HG03558 (cell line): Measurements from ENCODE around the gene MGAT5B.

Experiments
- ATAC-seq: cut with Tn5 transposase; IDR thresholded peaks from one replicate; pipeline ENCODE4 v1.9.1; 2021; ENCODE audit warnings: moderate number of reproducible peaks; ENCODE audit not compliant: unreplicated experiment; ENCODE audit errors: extremely low read depth

Gene MGAT5B

GRCh38 chr17:76873856-76874255 lies 5.7 kb downstream of the MGAT5B start:
- no peak for ATAC-seq

DNA sequence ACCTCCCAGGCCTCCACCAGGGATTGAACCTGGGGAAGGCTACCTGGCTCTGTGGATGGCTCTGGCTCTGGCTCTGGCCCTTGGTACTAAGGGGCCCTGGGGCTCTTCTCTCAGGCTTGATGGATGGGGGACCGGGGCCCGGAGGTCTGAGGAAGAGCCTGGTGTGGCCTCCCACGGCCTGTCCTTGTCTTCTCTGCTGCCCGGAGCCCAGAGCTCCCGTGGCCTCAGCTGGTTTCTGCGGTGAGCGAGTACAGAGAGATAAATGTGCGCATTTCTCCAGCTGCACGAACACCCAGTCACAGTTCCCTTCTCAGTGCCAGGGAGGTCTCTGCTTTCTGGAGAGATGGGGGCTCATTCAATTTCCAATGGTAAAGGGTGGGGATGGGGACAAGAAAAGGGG lies 9.2 kb downstream of the MGAT5B start:
- ATAC-seq: no peak

- ATAC-seq: no peak
Measured at GRCh38 chr17:76878568-76878967, 10.4 kb downstream of the MGAT5B start.

GRCh38 chr17:76879254-76879653 lies 11.1 kb downstream of the MGAT5B start:
- no peak for ATAC-seq

- ATAC-seq: no peak
Measured at GRCh38 chr17:76879691-76880090, 11.5 kb downstream of the MGAT5B start.

DNA sequence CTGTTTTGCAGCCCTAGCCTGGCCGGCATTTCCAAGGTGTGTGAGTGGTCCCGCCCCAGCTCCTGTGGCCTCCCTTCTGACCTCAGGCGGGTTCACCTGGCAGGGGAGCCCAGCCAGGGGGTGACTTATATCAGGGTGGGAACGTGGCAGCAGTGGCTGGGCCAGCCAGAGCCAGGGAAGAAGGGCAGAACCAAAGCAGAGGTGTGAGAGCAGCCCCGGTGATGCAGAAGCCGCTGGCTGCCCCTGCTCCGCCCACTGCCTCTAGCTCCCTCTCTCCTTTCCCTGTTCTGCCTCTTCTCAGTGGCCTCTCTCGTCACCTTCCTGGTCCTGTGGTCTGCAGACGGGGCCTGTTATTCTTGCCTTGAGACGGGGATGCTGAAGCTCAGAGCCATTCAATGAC lies 12.1 kb downstream of the MGAT5B start:
- no peak for ATAC-seq

DNA sequence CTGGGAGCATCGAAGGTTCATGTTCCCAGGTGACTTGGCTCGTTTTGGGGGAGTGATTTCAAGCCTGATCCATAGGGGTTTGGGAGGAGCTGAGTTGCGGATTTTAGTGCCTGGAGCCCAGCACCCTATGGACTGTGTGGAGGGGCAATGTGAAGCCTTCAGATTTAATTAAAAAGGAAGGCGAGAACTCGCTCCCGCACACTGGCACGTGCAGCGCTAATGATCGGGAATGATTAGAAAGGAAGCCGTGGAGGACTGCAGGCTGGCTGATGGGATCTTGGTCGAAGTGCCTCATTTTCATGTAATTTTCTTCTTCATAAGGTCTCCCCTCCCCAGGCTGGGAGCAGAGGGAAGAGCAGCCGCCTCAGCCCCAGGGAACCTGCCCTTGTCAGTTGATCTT lies 12.8 kb downstream of the MGAT5B start:
- ATAC-seq: no peak

- no peak for ATAC-seq
Measured at GRCh38 chr17:76881408-76881807, 13.2 kb downstream of the MGAT5B start.

DNA sequence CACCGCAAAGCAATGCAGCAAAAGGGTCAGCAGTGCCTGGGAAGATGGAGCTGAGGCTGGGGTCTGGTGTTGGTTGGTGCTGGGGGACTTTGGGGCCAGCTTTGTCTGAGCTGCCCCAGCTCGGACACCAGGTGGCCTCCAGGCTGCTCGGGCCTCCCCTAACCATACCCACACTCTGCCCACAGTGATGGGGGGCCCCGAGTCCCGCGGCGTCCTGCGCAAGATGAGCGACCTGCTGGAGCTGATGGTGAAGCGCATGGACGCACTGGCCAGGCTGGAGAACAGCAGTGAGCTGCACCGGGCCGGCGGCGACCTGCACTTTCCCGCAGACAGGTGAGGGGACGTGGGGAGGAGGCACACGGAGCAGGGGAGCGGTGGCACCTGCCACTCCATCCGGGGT lies 13.8 kb downstream of the MGAT5B start:
- ATAC-seq: no peak

DNA sequence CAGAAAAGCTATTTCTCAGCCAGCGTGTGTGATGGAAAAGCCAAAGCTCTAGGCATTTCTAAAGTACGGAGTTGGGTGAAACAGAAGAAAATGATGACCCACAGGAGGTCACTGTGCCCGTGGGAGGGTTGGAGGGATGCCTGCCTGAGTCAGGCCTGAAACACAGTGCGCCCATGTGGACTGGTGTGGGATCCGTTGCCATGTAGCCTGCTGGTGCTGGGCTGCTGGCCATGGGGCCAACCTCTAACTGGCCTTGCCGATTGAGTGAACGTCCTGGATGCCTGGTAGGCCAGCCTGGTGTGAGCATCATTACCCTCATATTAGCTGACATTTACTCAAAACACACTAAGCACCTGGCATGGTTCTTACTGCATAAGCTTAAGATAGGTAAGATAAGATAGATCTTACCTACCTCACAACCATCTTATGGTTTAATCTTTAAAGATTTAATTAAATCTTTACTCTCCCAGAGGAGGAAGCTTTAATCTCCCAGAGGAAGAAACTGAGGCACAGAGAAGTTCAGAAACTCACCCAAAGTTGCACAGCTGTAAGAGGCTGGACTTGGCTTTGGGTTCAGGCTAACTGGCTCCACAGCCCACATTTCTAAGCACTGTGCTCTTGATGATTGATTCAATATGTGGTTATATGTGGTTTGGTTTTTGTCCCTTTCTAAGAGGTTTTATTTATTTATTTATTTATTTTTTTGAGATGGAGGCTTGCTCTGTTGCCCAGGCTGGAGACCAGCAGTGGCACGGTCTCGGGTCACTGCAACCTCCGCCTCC lies 15.7 kb downstream of the MGAT5B start:
- ATAC-seq: no peak

DNA sequence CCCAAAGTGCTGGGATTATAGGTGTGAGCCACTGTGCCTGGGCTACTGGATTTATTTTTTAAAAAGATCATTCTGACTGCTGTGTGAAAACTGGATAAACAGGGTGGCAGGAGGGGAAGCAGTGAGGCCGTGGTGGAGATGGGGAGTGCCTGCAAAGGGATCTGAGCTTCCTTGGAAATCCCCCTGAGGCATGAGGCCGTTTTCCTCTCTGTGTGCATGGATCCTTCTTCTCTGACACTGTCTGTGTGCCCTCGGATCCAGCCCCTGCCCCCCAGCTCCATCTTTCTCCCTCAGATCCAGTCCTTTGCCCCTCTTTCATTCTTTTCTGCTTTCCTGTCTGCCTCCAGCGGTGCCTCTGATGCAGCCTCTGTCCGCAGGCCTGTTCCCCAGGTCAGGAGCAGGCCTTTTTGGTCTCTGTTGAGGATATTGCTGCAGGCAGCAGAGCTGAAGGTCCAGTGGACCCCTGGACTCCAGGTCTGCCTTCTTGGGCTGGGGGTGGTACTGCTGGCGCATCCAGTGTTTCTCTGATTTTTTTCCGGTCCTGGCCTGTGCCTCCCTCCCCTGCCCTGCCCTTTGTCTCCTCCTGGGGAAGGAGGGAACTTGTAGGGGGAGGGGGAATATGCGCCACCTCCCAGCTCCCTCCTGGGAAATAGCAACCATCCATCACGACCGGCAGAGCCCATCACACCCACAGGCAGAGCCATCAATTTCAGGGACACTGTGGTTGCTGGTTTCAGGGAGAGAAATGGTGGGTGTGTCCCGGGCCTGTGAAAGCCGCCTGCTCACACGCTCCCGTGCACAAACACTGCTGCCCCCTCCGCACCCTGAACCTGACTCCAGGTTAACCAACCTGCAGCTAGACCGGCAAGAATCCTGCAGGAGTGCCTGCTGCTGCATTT lies 17.0 kb downstream of the MGAT5B start:
- ATAC-seq: no peak

- ATAC-seq: no peak
Measured at GRCh38 chr17:76885894-76886290, 17.7 kb downstream of the MGAT5B start.

DNA sequence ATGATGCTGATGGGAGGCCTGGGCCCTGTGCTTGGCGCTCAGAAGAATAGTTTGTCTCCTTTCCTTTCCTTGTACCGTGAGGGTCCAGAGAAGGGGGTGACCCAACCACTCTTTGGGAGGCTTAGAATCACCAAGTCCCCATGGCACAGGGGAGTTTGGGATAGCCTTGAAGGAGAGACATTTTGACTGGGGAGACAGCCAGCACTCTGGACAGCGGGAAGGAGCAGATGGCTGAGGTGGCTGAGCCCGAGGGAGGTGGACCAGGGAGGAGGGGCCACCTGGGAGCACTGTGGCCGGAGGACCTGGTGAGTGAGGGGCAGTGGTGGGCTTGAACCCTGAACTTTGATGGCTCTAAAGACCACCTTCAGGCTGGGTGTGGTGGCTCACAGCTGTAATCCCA lies 18.2 kb downstream of the MGAT5B start:
- no peak for ATAC-seq

- no peak for ATAC-seq
Measured at GRCh38 chr17:76887802-76888201, 19.6 kb downstream of the MGAT5B start.

- no peak for ATAC-seq
Measured at GRCh38 chr17:76888661-76889060, 20.5 kb downstream of the MGAT5B start.

- no peak for ATAC-seq
Measured at GRCh38 chr17:76889323-76889722, 21.1 kb downstream of the MGAT5B start.

GRCh38 chr17:76892329-76892728 lies 24.1 kb downstream of the MGAT5B start:
- no peak for ATAC-seq

DNA sequence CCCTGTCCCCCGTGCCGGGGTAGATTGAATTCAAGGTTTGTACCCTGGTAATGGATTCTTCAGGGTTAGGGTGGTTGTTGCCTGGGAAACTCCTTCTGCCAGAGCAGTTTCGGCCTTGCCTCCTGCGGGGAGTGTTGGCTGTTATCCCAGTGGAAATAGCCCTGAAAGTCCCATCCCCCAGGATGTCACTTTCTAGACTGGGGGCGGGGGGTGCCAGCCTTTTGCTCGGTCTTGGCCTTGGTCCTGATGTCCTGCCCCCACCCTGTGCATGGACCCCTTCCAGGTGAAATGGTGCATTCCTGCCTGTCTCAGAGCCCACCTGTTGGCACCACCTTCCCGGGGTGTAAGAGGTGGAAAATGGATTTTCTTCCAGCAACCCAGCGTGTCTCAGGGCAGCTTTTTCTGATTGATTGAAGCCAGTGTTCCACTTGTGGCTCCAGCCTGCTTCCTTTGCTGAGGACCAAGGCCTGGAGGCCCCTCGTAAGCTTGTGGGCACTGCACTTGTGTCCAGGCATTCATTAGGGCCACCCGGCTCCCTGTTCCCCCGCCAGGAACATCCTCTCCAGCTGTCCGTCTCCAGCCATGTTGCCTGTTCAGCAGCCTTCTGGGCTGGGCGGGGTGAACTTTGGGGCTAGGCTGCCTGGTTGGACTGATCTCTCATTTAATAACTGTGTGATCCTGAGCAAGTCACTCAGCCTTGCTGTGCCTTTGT lies 25.6 kb downstream of the MGAT5B start:
- ATAC-seq: no peak

- no peak for ATAC-seq
Measured at GRCh38 chr17:76894842-76895241, 26.6 kb downstream of the MGAT5B start.

GRCh38 chr17:76897023-76897422 lies 28.8 kb downstream of the MGAT5B start:
- no peak for ATAC-seq

DNA sequence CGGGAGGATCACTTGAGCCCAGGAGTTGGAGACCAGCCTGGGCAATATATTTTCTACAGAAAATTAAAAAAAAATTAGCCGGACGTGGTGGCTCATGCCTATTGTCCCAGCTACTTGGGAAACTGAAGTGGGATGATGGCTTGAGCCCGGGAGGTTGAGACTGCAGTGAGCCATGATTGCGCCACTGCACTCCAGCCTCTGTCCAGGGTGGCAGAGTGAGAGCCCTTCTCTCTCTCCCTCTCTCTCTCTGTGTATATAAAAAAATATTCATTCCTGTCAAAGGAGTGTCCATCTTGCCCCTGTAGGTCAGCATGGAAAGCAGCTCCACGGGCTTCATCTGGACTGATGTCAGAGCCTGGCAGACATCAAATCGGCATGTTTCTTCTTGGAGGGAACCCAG lies 31.2 kb downstream of the MGAT5B start:
- ATAC-seq: no peak
